WTC11 (cell line): Measurements from ENCODE around the gene IBA57.

ENCODE experiments used
- ESRRA ChIP-seq: sonication (generic); formaldehyde crosslinking; IDR thresholded peaks from 2 replicates; pipeline ENCODE4 v1.8.1; 2022; ENCODE audit warnings: mild to moderate bottlenecking, missing genetic modification reagents, borderline replicate concordance
- MXD4 ChIP-seq: fragments of 250-450 bp; sonication (Bioruptor Pico); IDR thresholded peaks from 2 replicates; pipeline ENCODE4 v1.8.0; 2021; ENCODE audit warnings: mild to moderate bottlenecking, moderate library complexity, borderline replicate concordance
- NFATC4 ChIP-seq: fragments of 250-450 bp; sonication (Bioruptor Pico); IDR thresholded peaks from 2 replicates; pipeline ENCODE4 v1.9.0; 2021; ENCODE audit warnings: mild to moderate bottlenecking
- TF ChIP-seq, protein P1 (sequence below): sonication (generic); formaldehyde crosslinking; IDR thresholded peaks from 2 replicates; pipeline ENCODE4 v1.8.0; 2022; ENCODE audit warnings: mild to moderate bottlenecking, missing genetic modification reagents
- TF ChIP-seq, protein P2 (sequence below): sonication (generic); formaldehyde crosslinking; conservative IDR thresholded peaks from 2 replicates; pipeline ENCODE4 v1.8.1; 2022; ENCODE audit warnings: mild to moderate bottlenecking, missing genetic modification reagents

DNA sequence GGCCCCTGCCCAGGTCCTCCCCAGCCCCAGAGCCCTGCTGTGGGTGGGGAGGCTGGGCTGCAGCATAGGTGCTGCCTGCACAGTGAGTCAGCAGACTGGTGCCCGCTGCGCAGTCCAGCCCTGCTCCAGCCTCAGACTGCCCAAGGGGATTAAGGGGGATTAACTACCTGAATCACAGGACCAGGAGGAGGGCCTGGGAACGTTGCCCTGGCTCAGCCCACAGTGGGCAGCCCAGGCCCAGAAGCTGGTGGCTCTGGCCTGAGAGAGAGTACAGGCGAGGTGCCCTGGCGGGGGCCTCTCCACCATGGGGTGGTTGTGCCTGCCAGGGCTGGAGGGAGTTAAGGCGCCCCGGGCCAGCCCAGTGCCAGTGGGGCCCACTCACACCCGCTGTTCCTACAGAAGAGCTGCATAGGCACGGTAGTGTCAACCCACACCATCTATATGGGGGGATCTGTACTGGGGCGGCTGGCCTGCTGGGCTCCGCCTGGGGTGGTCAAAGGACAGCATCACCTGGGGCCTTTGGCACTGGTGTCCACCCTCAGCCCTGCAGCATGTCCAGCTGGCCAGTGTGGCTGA, 44.6 kb downstream of the IBA57 start:
- TF ChIP-seq ESRRA (CRISPR knock-in tag) (no peak), NFATC4 (CRISPR knock-in tag) (no peak), MXD4 (no peak)
- TF ChIP-seq, protein P1, sequence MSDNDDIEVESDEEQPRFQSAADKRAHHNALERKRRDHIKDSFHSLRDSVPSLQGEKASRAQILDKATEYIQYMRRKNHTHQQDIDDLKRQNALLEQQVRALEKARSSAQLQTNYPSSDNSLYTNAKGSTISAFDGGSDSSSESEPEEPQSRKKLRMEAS, result no peak
- TF ChIP-seq, protein P2, sequence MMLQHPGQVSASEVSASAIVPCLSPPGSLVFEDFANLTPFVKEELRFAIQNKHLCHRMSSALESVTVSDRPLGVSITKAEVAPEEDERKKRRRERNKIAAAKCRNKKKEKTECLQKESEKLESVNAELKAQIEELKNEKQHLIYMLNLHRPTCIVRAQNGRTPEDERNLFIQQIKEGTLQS (CRISPR knock-in tag), result no peak
